ENCODE data around the gene SLC30A2.

DNA sequence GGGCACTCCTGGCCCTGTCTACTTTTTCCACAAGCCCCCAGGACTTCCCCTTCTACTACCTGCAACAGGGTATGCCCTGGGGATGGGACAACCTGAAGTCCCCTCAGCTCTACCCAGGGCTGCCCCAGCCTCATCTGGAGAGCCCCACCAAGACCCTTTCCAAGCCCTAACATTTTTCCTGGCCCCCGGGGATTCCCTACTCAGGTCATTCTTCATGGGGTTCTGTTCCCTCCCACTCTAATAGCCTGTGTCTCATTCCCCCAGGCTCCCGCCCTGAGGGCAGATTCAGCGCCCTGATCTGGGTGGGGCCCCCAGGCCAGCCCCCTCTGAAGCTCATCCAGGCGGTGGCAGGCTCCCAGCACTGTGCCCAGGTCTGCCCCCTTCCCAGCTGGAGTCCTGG, 14.7 kb downstream of the SLC30A2 start:
- TF ChIP-seq, protein P1, sequence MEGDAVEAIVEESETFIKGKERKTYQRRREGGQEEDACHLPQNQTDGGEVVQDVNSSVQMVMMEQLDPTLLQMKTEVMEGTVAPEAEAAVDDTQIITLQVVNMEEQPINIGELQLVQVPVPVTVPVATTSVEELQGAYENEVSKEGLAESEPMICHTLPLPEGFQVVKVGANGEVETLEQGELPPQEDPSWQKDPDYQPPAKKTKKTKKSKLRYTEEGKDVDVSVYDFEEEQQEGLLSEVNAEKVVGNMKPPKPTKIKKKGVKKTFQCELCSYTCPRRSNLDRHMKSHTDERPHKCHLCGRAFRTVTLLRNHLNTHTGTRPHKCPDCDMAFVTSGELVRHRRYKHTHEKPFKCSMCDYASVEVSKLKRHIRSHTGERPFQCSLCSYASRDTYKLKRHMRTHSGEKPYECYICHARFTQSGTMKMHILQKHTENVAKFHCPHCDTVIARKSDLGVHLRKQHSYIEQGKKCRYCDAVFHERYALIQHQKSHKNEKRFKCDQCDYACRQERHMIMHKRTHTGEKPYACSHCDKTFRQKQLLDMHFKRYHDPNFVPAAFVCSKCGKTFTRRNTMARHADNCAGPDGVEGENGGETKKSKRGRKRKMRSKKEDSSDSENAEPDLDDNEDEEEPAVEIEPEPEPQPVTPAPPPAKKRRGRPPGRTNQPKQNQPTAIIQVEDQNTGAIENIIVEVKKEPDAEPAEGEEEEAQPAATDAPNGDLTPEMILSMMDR (IDR thresholded peaks at IDR 0.05): no peak
- no peak for TF ChIP-seq POLR2AphosphoS5 (IDR thresholded peaks at IDR 0.05)
- TF ChIP-seq POLR2A (IDR thresholded peaks at IDR 0.05): no peak
